ENCODE results near the gene BPIFA2.

- no peak for TF ChIP-seq EP300 (IDR thresholded peaks at IDR 0.05; ENCODE audit: borderline replicate concordance)
- no peak for TF ChIP-seq CEBPB (IDR thresholded peaks at IDR 0.05)
- no peak for TF ChIP-seq RAD21 (IDR thresholded peaks at IDR 0.05; ENCODE audit: low read depth)
- TF ChIP-seq ZBTB7A (IDR thresholded peaks at IDR 0.05; ENCODE audit: low read depth) = no peak
- TF ChIP-seq NFIC (IDR thresholded peaks at IDR 0.05) = no peak
- TF ChIP-seq FOXM1 (IDR thresholded peaks at IDR 0.05; ENCODE audit: borderline replicate concordance, low read depth) = no peak
- TF ChIP-seq CREB1 (IDR thresholded peaks at IDR 0.05; ENCODE audit: low read depth) = no peak
- no peak for TF ChIP-seq MAX (IDR thresholded peaks at IDR 0.05)
- no peak for TF ChIP-seq YY1 (IDR thresholded peaks at IDR 0.05; ENCODE audit: low read depth)
- TF ChIP-seq EGR1 (IDR thresholded peaks at IDR 0.05) = no peak
- TF ChIP-seq TEAD4 (IDR thresholded peaks at IDR 0.05) = no peak
These were observed 30.8 kb upstream of the BPIFA2 start for GRCh38 chr20:33137195-33137594.
